NCI-H446 treated with DMSO at 0.1 percent for 48 hours (cell line): ENCODE data around the gene PACRG.

Source experiments
- DNase-seq: peaks from one replicate; lab custom pipeline; 2025; lab: John Stamatoyannopoulos, UW

PACRG gene

GRCh38 chr6:163335056-163335455 is 607.3 kb downstream of the PACRG start:
- DNase-seq: no peak

- no peak for DNase-seq
These were observed 608.1 kb downstream of the PACRG start for GRCh38 chr6:163335671-163336545.

- DNase-seq: no peak
These were observed 609.2 kb downstream of the PACRG start for GRCh38 chr6:163336961-163337360.

- no peak for DNase-seq
These were observed 610.2 kb downstream of the PACRG start for GRCh38 chr6:163337958-163338357.

- no peak for DNase-seq
These were observed 611.1 kb downstream of the PACRG start for GRCh38 chr6:163338671-163339405.

- DNase-seq: no peak
These were observed 611.7 kb downstream of the PACRG start for GRCh38 chr6:163339466-163339865.

- no peak for DNase-seq
These were observed 612.6 kb downstream of the PACRG start for GRCh38 chr6:163340201-163340887.

GRCh38 chr6:163341224-163342061 is 613.7 kb downstream of the PACRG start:
- no peak for DNase-seq

GRCh38 chr6:163342571-163343539 is 615.1 kb downstream of the PACRG start:
- no peak for DNase-seq

GRCh38 chr6:163343609-163344008 is 615.8 kb downstream of the PACRG start:
- DNase-seq: no peak

GRCh38 chr6:163344411-163344810 is 616.6 kb downstream of the PACRG start:
- DNase-seq: no peak

GRCh38 chr6:163345931-163346330 is 618.2 kb downstream of the PACRG start:
- DNase-seq: no peak

GRCh38 chr6:163346497-163346961 is 618.8 kb downstream of the PACRG start:
- no peak for DNase-seq

- no peak for DNase-seq
These were observed 619.3 kb downstream of the PACRG start for GRCh38 chr6:163347021-163347446.

GRCh38 chr6:163348789-163349680 is 621.3 kb downstream of the PACRG start:
- DNase-seq: no peak

- no peak for DNase-seq
These were observed 621.9 kb downstream of the PACRG start for GRCh38 chr6:163349696-163350095.

GRCh38 chr6:163351013-163351412 is 623.2 kb downstream of the PACRG start:
- no peak for DNase-seq

GRCh38 chr6:163352011-163352685 is 624.4 kb downstream of the PACRG start:
- no peak for DNase-seq

GRCh38 chr6:163352966-163353365 is 625.2 kb downstream of the PACRG start:
- DNase-seq: no peak
